ENCODE results near the gene C2orf15. TPM values are rescaled to one million over a fixed set of nuclear protein-coding genes. Genes with fewer than 3 reads are reported as not detected.

The C2orf15 gene
- total and polyA plus RNA-seq, 9 of the 15 experiments (the other 6 are each of a cell fraction or from before 2014, with no cell fraction given): 0.04 to 0.27 (median 0.15) TPM; not detected in 1

DNA sequence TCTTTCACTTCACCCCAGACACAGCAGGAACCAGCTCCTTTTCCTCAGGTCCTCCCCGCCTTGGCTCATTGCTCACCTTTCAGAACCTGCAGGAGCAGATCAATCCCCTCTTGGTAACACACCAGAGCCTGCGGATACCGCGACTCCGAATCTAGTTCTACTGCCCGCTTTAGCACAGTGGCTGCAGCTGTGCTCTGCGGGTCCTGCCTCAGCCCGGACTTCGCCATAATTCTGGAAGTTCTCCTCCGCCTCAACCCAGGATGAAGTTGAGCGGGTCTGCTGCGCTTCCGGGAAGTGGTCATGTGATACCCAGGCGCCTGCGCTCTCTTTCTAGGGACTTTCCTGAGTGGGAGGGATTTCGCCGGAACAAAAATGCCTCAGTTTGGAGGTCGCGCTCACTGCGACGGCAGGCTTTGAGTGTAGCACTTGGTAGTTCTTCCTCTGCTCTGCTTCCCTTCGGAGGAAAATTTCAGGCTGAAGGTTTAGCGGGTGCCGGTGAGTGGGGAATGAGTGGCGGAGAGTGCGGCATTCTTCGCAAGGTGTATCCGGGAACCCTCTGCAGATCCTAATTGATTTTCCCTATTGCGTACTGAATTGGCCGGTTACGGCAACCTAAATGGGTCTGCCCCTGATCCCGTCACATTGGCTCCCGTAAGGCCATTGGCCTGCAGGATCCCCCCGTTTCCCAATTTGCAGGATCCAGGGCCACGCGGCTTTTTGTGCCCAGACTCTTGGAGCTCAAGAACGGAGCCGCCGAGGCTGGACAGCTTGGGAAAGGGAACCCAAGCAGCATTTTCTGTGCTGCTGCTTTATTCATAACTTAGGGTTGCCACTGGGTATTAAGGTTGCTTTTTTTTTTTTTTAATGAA lies 39.5 kb downstream of the C2orf15 start, which contains the start of the genes MITD1 and MRPL30 (continued):
- TF ChIP-seq DIDO1 (tag; IDR thresholded peaks at IDR 0.05; ENCODE audit: low read depth) (peak; percentile 95), TEAD4 (IDR thresholded peaks at IDR 0.05; ENCODE audit: low read length) (peak; percentile 66), TEAD4 (CRISPR knock-in tag; IDR thresholded peaks at IDR 0.05; ENCODE audit: borderline replicate concordance) (no peak), ESRRA (IDR thresholded peaks at IDR 0.05; ENCODE audit: borderline replicate concordance, low read depth) (peak; percentile 63; the same call in 1 of the 2 replicates), MAFK (IDR thresholded peaks at IDR 0.05; ENCODE audit: low read length) (no peak), ZKSCAN3 (CRISPR knock-in tag; IDR thresholded peaks at IDR 0.05) (no peak), TAF15 (IDR thresholded peaks at IDR 0.05; ENCODE audit: low read depth, low read length) (no peak), TBP (optimal IDR thresholded peaks at IDR 0.05; ENCODE audit: low read depth, low read length) (peak; percentile 98), CREBBP (IDR thresholded peaks at IDR 0.05; ENCODE audit: low read depth, low read length) (no peak)

DNA sequence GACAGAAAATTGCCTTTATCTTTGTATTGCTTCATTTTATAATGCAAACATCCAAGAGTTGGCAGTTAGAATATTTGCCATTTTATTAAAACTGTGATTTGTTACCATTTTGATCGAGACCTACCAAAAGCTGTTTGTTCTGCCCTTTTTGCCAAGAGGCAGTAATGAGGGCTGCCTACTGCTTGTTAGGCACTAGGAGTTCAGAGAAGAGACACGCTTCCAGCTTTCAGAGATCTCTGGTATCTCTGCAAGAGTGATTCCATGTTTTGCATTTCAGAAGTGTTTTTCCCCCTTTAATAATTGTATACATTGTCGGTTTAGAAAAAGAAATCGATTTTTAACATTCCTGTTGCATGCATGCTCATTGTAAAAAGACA lies 40.1 kb downstream of the C2orf15 start:
- intact Hi-C loops (cut with micrococcal nuclease): loop anchor here (1.0 to 2.0 kb wide), 2 partner anchors 155 to 309 kb away; partner anchors contain the start of genes REV1 and TXNDC9
- TF ChIP-seq ZNF717 (CRISPR knock-in tag; IDR thresholded peaks at IDR 0.05): no peak
- TF ChIP-seq, protein P1, sequence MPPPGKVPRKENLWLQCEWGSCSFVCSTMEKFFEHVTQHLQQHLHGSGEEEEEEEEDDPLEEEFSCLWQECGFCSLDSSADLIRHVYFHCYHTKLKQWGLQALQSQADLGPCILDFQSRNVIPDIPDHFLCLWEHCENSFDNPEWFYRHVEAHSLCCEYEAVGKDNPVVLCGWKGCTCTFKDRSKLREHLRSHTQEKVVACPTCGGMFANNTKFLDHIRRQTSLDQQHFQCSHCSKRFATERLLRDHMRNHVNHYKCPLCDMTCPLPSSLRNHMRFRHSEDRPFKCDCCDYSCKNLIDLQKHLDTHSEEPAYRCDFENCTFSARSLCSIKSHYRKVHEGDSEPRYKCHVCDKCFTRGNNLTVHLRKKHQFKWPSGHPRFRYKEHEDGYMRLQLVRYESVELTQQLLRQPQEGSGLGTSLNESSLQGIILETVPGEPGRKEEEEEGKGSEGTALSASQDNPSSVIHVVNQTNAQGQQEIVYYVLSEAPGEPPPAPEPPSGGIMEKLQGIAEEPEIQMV (tag; conservative IDR thresholded peaks at IDR 0.05; ENCODE audit: low read depth): 0 out of 2 replicates have a peak, but pooled peaks have one; percentile 9
- no peak for TF ChIP-seq TARDBP (IDR thresholded peaks at IDR 0.05)
- FAIRE-seq: no peak

More for the DNA sequence above, 40.1 kb downstream of the C2orf15 start:
- CTCF ChIA-PET (ENCODE audit: low intra/inter-chr PET ratio): interaction anchor here (0.6 kb wide), 1 partner anchor 300 kb away, joined by 3 read pairs; no protein-coding TSS in a partner anchor
- POLR2A ChIA-PET: interaction anchor here (0.6 to 1.3 kb wide), 4 partner anchors 12 to 1216 kb away, joined by 3 read pairs; partner anchors contain the start of genes LIPT1 and TSGA10
- Histone ChIP-seq H3K4me1 (replicated peaks in 1 of 2; ENCODE audit: control insufficient read depth in 2 of 2, insufficient read depth in 2 of 2, low read length in 2 of 2) (peaks cover 0 to 14% of the 10 kb centered on the region in 2 experiments), H3K9me3 (replicated peaks; ENCODE audit: control insufficient read depth, insufficient read depth, low read depth, low read length) (no peaks in the 10 kb centered on the region), H3K4me2 (ENCODE audit: insufficient read depth, low read length) (peak overlapping the region; percentile 89), H2AFZ (ENCODE audit: low read depth, low read length) (peak overlapping the region; percentile 95), H3K4me3 (peak overlapping the region; percentile 72), H3K79me2 (ENCODE audit: control insufficient read depth, insufficient read depth, low read length) (peaks cover 77% of the 10 kb centered on the region), H3K9me1 (ENCODE audit: control insufficient read depth, insufficient read depth, low read length) (no peaks in the 10 kb centered on the region), H3K36me3 (ENCODE audit: control insufficient read depth, insufficient read depth, low read length) (peaks cover 30% of the 10 kb centered on the region), H3K9ac (ENCODE audit: insufficient read depth in 1 of 2, low read depth in 2 of 2, low read length in 2 of 2) (peak overlapping the region; percentile 87 to 94), H4K20me1 (replicated peaks; ENCODE audit: control insufficient read depth, insufficient read depth, low read length) (no peaks in the 10 kb centered on the region), H3K27me3 (ENCODE audit: control insufficient read depth in 2 of 2, insufficient read depth in 2 of 2, low read length in 2 of 2) (no peaks in the 10 kb centered on the region), H3K27ac (ENCODE audit: extremely low read depth, low read depth, low read length) (peak overlapping the region; percentile 88)
- ATAC-seq (peak; percentile 47), DNase-seq (ENCODE audit: extremely low read depth in 1 of 4, low spot score in 3 of 4) (peak in 1 of 4 experiments; percentile 30)
- no TSS peak for BruUV-seq (replicated peaks)
- in situ Hi-C loops (cut with MboI): no loop called here
- WGBS (ENCODE audit: insufficient coverage, low coverage, missing lambda C conversion rate): 0% methylated on average over 4 of the region's 4 CpGs
